GM18507 (cell line): Measurements from ENCODE around the gene CYSRT1.
A peak's percentile ranks its signal among the peaks of the same experiment; 100 is the strongest.

Source experiments
- DNase-seq: peaks from one replicate; pipeline ENCODE4 v3.0.0; 2011; ENCODE audit warnings: low read depth; ENCODE audit not compliant: insufficient read length; ENCODE audit errors: extremely low spot score
- FAIRE-seq: peaks from 2 replicates; lab custom pipeline; 2011; peaks lifted over from hg19 to GRCh38; lab: Jason Lieb, UNC

Gene CYSRT1

GRCh38 chr9:137189297-137190295 is 35.4 kb upstream of the CYSRT1 start:
- DNase-seq, result no peak
- no peak for FAIRE-seq

- DNase-seq, result no peak
- no peak for FAIRE-seq
Measured at GRCh38 chr9:137190315-137190856, 34.6 kb upstream of the CYSRT1 start.

GRCh38 chr9:137191245-137191644 is 33.7 kb upstream of the CYSRT1 start:
- no peak for FAIRE-seq
- DNase-seq, result no peak

GRCh38 chr9:137191691-137192447 is 33.1 kb upstream of the CYSRT1 start:
- no peak for FAIRE-seq

GRCh38 chr9:137192448-137192780 is 32.6 kb upstream of the CYSRT1 start:
- DNase-seq (no peak), FAIRE-seq (no peak)

More at GRCh38 chr9:137191691-137192447, 33.1 kb upstream of the CYSRT1 start:
- no peak for DNase-seq

GRCh38 chr9:137192859-137193258 is 32.1 kb upstream of the CYSRT1 start:
- no peak for DNase-seq
- FAIRE-seq, result no peak

GRCh38 chr9:137193771-137194170 is 31.2 kb upstream of the CYSRT1 start:
- no peak for FAIRE-seq
- no peak for DNase-seq

- no peak for FAIRE-seq
- DNase-seq, result no peak
Measured at GRCh38 chr9:137194388-137194787, 30.6 kb upstream of the CYSRT1 start.

GRCh38 chr9:137194909-137195308 is 30.1 kb upstream of the CYSRT1 start:
- DNase-seq (no peak), FAIRE-seq (no peak)

- FAIRE-seq (no peak), DNase-seq (no peak)
Measured at GRCh38 chr9:137195525-137196220, 29.3 kb upstream of the CYSRT1 start.

GRCh38 chr9:137198051-137198901 is 26.7 kb upstream of the CYSRT1 start:
- FAIRE-seq, result no peak
- DNase-seq, result no peak

- FAIRE-seq (no peak), DNase-seq (no peak)
Measured at GRCh38 chr9:137198902-137199283, 26.1 kb upstream of the CYSRT1 start.

- no peak for DNase-seq
- FAIRE-seq, result no peak
Measured at GRCh38 chr9:137199411-137200121, 25.4 kb upstream of the CYSRT1 start.

- FAIRE-seq (peak; percentile 100), DNase-seq (peak; percentile 100)
Measured at GRCh38 chr9:137200311-137201204, 24.4 kb upstream of the CYSRT1 start, which contains the start of gene TPRN. TSS of gene TPRN (minus strand) at chr9:137200741. CDS start at chr9:137200711, 30 bp downstream.

GRCh38 chr9:137201205-137201868 is 23.6 kb upstream of the CYSRT1 start:
- FAIRE-seq, result no peak
- DNase-seq, result no peak

- FAIRE-seq (no peak), DNase-seq (no peak)
Measured at GRCh38 chr9:137202966-137203365, 22.0 kb upstream of the CYSRT1 start.

- no peak for FAIRE-seq
- DNase-seq, result no peak
Measured at GRCh38 chr9:137204731-137205125, 20.2 kb upstream of the CYSRT1 start.
